Measurements from ENCODE around the gene MRGPRG.

The MRGPRG gene

DNA sequence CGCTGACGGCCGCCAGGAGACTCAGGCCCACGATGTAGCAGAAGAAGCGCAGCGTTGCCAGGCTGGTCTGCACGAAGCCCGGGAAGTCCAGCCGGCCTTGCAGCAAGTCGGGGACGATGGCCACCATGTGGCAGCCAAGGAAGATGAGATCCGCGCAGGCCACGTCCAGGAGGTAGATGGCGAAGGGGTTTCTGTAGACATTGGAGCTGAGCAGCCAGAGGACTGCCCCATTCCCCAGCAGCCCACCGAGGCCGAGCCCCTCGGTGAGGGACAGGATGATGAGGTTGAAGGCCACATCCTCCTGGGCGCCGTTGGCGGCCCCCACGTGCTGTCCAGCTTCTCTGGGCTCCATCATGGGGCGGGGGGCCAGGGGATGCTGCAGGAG is 9.8 kb upstream of the MRGPRG start:
- Histone ChIP-seq H3K79me2 (ENCODE audit: insufficient read depth, low read length) (no peaks in the 10 kb centered on the region), H3K27me3 (ENCODE audit: insufficient read depth, low read length) (0 out of 2 replicates have a peak, but pooled peaks cover 3% of the 10 kb centered on the region), H4K20me1 (ENCODE audit: insufficient read depth, low read length) (no peaks in the 10 kb centered on the region), H3K4me2 (ENCODE audit: low read length) (no peak overlapping the region), H2AFZ (ENCODE audit: low read length) (no peak overlapping the region), H3K9me3 (ENCODE audit: low read length) (no peaks in the 10 kb centered on the region), H3F3A (ENCODE audit: insufficient read depth, low read length) (no peaks in the 10 kb centered on the region), H3K36me3 (ENCODE audit: insufficient read depth, low read length) (no peaks in the 10 kb centered on the region), H3K9me2 (ENCODE audit: low read depth, low read length) (no peaks in the 10 kb centered on the region), H3K4me3 (ENCODE audit: low read depth, low read length, poor library complexity, severe bottlenecking) (no peak overlapping the region), H3K4me1 (ENCODE audit: insufficient read depth, low read length, severe bottlenecking) (no peaks in the 10 kb centered on the region), H3K9ac (ENCODE audit: low read length) (no peak overlapping the region), H3K27ac (ENCODE audit: low read depth, low read length, poor library complexity, severe bottlenecking) (no peak overlapping the region)
- TF ChIP-seq, protein P1, sequence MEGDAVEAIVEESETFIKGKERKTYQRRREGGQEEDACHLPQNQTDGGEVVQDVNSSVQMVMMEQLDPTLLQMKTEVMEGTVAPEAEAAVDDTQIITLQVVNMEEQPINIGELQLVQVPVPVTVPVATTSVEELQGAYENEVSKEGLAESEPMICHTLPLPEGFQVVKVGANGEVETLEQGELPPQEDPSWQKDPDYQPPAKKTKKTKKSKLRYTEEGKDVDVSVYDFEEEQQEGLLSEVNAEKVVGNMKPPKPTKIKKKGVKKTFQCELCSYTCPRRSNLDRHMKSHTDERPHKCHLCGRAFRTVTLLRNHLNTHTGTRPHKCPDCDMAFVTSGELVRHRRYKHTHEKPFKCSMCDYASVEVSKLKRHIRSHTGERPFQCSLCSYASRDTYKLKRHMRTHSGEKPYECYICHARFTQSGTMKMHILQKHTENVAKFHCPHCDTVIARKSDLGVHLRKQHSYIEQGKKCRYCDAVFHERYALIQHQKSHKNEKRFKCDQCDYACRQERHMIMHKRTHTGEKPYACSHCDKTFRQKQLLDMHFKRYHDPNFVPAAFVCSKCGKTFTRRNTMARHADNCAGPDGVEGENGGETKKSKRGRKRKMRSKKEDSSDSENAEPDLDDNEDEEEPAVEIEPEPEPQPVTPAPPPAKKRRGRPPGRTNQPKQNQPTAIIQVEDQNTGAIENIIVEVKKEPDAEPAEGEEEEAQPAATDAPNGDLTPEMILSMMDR (IDR thresholded peaks at IDR 0.05; ENCODE audit: low read length), result no peak
- no peak for TF ChIP-seq EZH2 (IDR thresholded peaks at IDR 0.05; ENCODE audit: borderline replicate concordance, low read length)

GRCh38 chr11:3227568-3228444 is 9.2 kb upstream of the MRGPRG start:
- H3K4me2 ChIP-seq (ENCODE audit: low read length), result no peak overlapping the region
- no peak overlapping the region for H3K4me3 ChIP-seq (ENCODE audit: low read depth, low read length, poor library complexity, severe bottlenecking)
- no peaks in the 10 kb centered on the region for H3F3A ChIP-seq (ENCODE audit: insufficient read depth, low read length)
- H3K36me3 ChIP-seq (ENCODE audit: insufficient read depth, low read length), result no peaks in the 10 kb centered on the region
- no peaks in the 10 kb centered on the region for H3K9me2 ChIP-seq (ENCODE audit: low read depth, low read length)
- H3K27me3 ChIP-seq (ENCODE audit: insufficient read depth, low read length), result 0 out of 2 replicates have a peak, but pooled peaks cover 3% of the 10 kb centered on the region
- H2AFZ ChIP-seq (ENCODE audit: low read length), result no peak overlapping the region
- H3K79me2 ChIP-seq (ENCODE audit: insufficient read depth, low read length), result no peaks in the 10 kb centered on the region
- no peaks in the 10 kb centered on the region for H3K4me1 ChIP-seq (ENCODE audit: insufficient read depth, low read length, severe bottlenecking)
- no peaks in the 10 kb centered on the region for H4K20me1 ChIP-seq (ENCODE audit: insufficient read depth, low read length)
- H3K27ac ChIP-seq (ENCODE audit: low read depth, low read length, poor library complexity, severe bottlenecking), result no peak overlapping the region
- TF ChIP-seq, protein P1 (IDR thresholded peaks at IDR 0.05; ENCODE audit: low read length), result no peak
- no peak for TF ChIP-seq EZH2 (IDR thresholded peaks at IDR 0.05; ENCODE audit: borderline replicate concordance, low read length)
- H3K9ac ChIP-seq (ENCODE audit: low read length), result no peak overlapping the region
- H3K9me3 ChIP-seq (ENCODE audit: low read length), result no peaks in the 10 kb centered on the region

DNA sequence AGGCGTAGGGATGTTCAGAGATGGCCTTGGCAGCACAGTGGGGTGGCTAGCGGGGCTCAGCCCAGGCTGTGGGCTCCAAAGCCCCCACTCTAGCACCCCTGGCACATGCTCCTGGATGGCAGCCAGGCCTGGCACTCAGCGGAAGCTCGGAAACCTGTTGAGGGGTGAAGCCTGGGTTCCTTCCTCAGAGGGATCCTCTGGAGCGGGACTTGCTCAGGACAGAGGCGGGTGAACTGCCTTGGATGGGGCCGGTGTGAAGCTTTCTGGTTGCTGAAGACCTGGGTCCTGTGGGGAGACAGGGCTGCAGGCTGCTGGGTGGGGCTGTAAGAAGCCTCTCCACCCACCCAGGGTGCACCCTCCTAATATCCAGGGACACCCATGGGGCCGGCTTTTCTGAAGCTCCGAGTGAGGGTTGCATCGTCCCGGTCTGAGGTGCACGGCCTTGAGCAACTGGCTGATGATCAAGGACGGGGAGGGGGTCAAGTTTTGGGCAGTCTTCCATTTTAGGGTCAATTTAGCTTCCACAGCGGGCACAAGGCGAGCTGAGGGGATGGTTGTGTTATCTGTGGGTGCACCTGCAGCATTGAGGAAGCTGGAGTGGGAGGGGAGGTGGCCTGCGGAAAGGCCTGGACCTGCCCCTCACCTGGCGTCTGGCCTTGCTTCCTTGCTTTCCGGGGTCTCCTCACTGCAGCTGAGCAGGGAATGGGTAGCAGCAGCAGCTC is 8.4 kb upstream of the MRGPRG start:
- TF ChIP-seq EZH2 (IDR thresholded peaks at IDR 0.05; ENCODE audit: borderline replicate concordance, low read length), result no peak
- TF ChIP-seq, protein P1 (IDR thresholded peaks at IDR 0.05; ENCODE audit: low read length), result no peak
- H3K4me2 ChIP-seq (ENCODE audit: low read length), result no peak overlapping the region

More for the DNA sequence above, 8.4 kb upstream of the MRGPRG start:
- Histone ChIP-seq H3K9ac (ENCODE audit: low read length) (no peak overlapping the region), H4K20me1 (ENCODE audit: insufficient read depth, low read length) (no peaks in the 10 kb centered on the region), H3K36me3 (ENCODE audit: insufficient read depth, low read length) (no peaks in the 10 kb centered on the region), H3K9me3 (ENCODE audit: low read length) (no peaks in the 10 kb centered on the region), H3F3A (ENCODE audit: insufficient read depth, low read length) (no peaks in the 10 kb centered on the region), H3K4me1 (ENCODE audit: insufficient read depth, low read length, severe bottlenecking) (no peaks in the 10 kb centered on the region), H3K27ac (ENCODE audit: low read depth, low read length, poor library complexity, severe bottlenecking) (no peak overlapping the region), H2AFZ (ENCODE audit: low read length) (no peak overlapping the region), H3K27me3 (ENCODE audit: insufficient read depth, low read length) (0 out of 2 replicates have a peak, but pooled peaks cover 3% of the 10 kb centered on the region), H3K9me2 (ENCODE audit: low read depth, low read length) (no peaks in the 10 kb centered on the region), H3K79me2 (ENCODE audit: insufficient read depth, low read length) (no peaks in the 10 kb centered on the region), H3K4me3 (ENCODE audit: low read depth, low read length, poor library complexity, severe bottlenecking) (no peak overlapping the region)
